Measurements from ENCODE around the gene NHS.

- TF ChIP-seq CTCF (IDR thresholded peaks at IDR 0.05; ENCODE audit: insufficient read depth, low read length) (no peak), GABPA (IDR thresholded peaks at IDR 0.05; ENCODE audit: low read depth) (no peak)
These were observed 267.9 kb downstream of the NHS start for GRCh38 chrX:17642891-17643290.
